HepG2 (cell line): ENCODE measurements around the gene TSSK6.

Source experiments
- CENPX ChIP-seq: sonication (generic); formaldehyde crosslinking; IDR thresholded peaks from 2 replicates; pipeline ENCODE4 v1.9.0; 2021; ENCODE audit warnings: mild to moderate bottlenecking, missing genetic modification reagents, moderate library complexity
- EP300 ChIP-seq, 3 experiments: sonication (generic) in 1 of 3; formaldehyde crosslinking in 1 of 3; IDR thresholded peaks; 2 replicates each; pipeline versions ENCODE4 v1.5.1 to v1.6.1; 2011 to 2020; ENCODE audit warnings: low read depth in 2 of 3, low read length in 2 of 3, borderline replicate concordance in 1 of 3, improper control_type of control experiment in 1 of 3, mild to moderate bottlenecking in 1 of 3, missing genetic modification reagents in 1 of 3, moderate library complexity in 1 of 3
- ERF ChIP-seq: IDR thresholded peaks from 2 replicates; pipeline ENCODE4 v1.6.1; 2018; ENCODE audit warnings: missing biosample characterization, missing genetic modification reagents
- ZBTB1 ChIP-seq: sonication (generic); formaldehyde crosslinking; IDR thresholded peaks from 2 replicates; pipeline ENCODE4 v1.4.0; 2020; ENCODE audit warnings: missing genetic modification reagents, borderline replicate concordance

DNA sequence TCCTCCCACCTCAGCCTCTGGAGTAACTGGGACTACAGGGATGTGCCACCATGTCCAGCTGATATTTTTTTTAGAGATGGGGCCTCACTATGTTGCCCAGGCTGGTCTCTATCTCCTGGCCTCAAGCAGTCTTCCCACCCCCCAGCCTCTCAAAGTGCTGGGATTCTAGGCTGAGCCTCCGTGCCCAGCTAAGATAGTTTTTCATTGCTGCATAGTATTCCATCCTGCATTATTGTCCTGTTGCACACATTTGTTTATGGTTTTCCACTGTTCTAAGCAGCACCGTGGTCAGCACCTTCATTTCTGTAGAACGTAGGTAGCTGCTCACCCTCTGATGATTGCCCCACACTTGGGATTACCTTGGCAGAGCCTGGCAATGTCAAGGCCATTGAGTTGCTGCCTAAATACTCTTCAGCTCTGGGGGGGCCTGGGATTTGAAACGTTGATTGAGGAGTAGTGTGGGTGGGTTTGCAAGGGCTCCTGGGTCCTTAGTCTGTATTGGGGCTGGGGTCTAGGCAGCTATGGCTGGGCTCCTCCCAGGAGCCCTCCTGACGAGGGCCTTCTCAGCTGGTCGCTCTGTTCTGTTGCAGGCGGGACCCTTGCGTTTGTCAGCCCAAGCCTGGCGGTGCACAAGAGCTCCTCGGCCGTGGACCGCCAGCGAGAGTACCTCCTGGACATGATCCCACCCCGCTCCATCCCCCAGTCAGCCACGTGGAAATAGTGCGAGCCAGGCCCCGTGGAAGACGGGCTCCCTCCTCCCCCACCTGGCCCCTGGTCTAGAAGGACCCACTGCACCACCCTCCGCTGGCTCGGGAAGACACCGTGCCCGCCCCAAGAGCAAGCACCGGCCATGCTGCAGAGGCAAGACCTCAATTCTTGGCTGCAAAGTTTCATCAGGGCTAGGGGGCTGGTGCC lies 10.3 kb downstream of the TSSK6 start:
- TF ChIP-seq ERF = no peak
- TF ChIP-seq EP300 (IDR thresholded peaks at IDR 0.05; ENCODE audit: low read depth in 2 of 2, low read length in 2 of 2) = no peak
- TF ChIP-seq EP300 (CRISPR knock-in tag; IDR thresholded peaks at IDR 0.05; ENCODE audit: borderline replicate concordance) = no peak
- TF ChIP-seq CENPX (CRISPR knock-in tag) = no peak
- no peak for TF ChIP-seq ZBTB1 (CRISPR knock-in tag)
